T1000 (cell line): Measurements from ENCODE around the gene OR10G3.

Experiments
- DNase-seq: peaks from one replicate; lab custom pipeline; 2025; ENCODE audit warnings: mixed read lengths; lab: John Stamatoyannopoulos, UW

Gene OR10G3

GRCh38 chr14:21535545-21536417 lies 44.1 kb downstream of the OR10G3 start:
- no peak for DNase-seq

GRCh38 chr14:21534576-21534975 lies 45.3 kb downstream of the OR10G3 start:
- DNase-seq: no peak

GRCh38 chr14:21533294-21533693 lies 46.6 kb downstream of the OR10G3 start:
- DNase-seq: no peak

- DNase-seq: no peak
Observed at GRCh38 chr14:21529515-21529914, 50.4 kb downstream of the OR10G3 start.

- DNase-seq: no peak
Observed at GRCh38 chr14:21528381-21529348, 51.2 kb downstream of the OR10G3 start.

GRCh38 chr14:21527318-21527679 lies 52.6 kb downstream of the OR10G3 start:
- no peak for DNase-seq

- no peak for DNase-seq
Observed at GRCh38 chr14:21526672-21527317, 53.1 kb downstream of the OR10G3 start.

- DNase-seq: no peak
Observed at GRCh38 chr14:21525962-21526671, 53.8 kb downstream of the OR10G3 start, which contains the start of gene SALL2. Gene SALL2 (minus strand): TSS chr14:21526346. CDS start chr14:21526127, 219 bp downstream.

GRCh38 chr14:21525571-21525961 lies 54.3 kb downstream of the OR10G3 start:
- DNase-seq: no peak

- no peak for DNase-seq
Observed at GRCh38 chr14:21524575-21525490, 55.0 kb downstream of the OR10G3 start.

- no peak for DNase-seq
Observed at GRCh38 chr14:21523203-21523602, 56.7 kb downstream of the OR10G3 start.

- no peak for DNase-seq
Observed at GRCh38 chr14:21521501-21521900, 58.4 kb downstream of the OR10G3 start.

- no peak for DNase-seq
Observed at GRCh38 chr14:21520767-21521166, 59.1 kb downstream of the OR10G3 start.

GRCh38 chr14:21518725-21519124 lies 61.2 kb downstream of the OR10G3 start:
- no peak for DNase-seq
